GM21423 (cell line): ENCODE measurements around the gene RCL1.

Experiments
- ATAC-seq: cut with Tn5 transposase; IDR thresholded peaks from one replicate; pipeline ENCODE4 v1.9.1; 2021; ENCODE audit warnings: mild to moderate bottlenecking, moderate library complexity; ENCODE audit not compliant: unreplicated experiment

Gene RCL1

DNA sequence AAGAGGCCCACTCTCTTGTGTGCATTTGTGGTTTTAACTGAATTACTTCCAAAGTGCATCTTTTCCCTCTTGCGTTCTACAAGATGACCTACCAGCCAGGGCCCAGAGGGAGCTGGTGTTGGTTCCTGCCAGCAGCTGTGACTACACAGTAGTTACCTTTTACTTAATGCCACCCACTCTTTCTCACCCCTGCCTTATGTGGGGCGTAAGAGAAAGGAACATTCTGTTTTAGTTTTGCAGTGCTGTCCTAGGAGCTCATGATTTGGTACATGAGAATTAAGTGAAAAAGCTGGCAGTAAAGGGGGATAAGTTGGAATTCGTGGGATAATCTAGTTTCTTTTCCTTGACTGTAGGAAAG is 45.4 kb downstream of the RCL1 start:
- ATAC-seq = no peak

DNA sequence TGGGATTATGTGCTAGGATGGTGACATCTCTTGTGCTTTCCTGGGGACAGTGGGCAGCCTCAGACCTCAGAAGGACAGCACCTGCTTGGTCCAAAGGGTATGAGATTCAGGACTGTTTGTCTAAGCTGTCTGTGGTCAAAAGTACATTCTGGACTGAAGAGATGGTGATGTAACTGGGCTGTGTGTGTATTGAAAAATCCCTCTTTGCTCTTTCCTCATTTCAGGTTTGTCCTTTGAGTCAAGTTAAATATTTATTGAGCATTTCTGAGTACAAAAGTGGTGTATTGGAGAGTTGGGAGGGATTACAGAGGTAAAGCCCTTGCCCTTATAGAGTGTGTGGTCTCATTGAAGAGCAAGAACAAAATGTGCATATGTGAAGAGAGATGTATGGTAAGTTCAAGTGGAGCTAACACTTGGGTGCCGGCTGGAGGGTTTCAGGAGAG is 46.7 kb downstream of the RCL1 start:
- ATAC-seq = no peak

DNA sequence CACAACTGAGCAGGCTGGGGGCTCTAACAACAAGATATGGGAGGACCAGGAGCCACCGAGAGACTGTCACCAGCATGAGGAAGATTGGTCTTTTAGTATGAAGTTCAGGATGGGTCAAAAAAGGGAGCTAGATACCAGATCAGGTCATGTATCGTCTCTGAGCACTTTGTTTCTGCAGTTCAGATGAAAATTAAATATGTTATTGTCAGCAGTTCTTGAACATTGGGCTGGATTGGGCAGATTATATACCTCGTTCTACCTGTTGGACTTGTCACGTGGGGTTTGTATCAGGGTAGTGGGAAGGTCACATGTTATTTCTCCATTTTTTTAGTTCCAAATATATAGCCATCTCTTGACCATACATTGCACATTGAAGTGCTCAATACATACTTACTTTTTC is 47.3 kb downstream of the RCL1 start:
- no peak for ATAC-seq

DNA sequence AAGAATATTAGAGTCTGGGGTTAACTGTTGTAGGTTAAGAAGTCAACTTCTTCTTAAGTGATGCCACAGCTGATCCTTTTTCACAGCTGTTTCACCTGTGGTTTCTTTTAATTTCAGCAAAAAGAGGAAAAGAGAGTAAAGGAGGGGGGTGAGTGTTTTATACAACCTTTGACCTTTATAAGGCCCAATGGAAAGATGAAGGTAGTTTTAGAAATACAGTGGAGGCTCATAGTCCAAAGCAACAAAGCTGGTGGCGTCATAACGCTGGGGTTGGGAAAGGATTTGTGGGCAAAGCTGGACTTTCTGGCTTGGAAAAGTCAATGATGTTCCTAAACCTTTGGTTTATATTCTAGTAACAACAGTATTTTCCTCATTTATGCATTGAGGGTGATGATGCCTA is 49.5 kb downstream of the RCL1 start:
- no peak for ATAC-seq

DNA sequence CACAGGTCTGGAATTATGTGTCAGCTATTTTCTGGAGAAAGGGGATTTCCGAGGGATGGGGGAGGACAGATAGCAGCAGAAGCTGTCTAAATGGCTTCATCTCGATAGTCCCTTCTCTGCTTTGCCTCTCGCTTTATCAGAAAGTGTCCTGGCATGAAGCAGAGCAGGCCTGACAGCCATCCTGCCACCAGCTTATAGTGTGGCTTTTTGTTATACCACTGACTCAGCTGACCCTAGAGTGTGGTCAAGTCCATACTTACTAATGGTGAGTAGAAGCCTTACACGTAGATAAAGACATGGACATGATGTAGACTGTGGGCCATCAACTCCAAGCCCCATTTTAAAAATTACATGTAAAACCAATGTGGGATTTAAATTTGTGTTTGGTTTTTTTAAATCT is 50.0 kb downstream of the RCL1 start:
- no peak for ATAC-seq

DNA sequence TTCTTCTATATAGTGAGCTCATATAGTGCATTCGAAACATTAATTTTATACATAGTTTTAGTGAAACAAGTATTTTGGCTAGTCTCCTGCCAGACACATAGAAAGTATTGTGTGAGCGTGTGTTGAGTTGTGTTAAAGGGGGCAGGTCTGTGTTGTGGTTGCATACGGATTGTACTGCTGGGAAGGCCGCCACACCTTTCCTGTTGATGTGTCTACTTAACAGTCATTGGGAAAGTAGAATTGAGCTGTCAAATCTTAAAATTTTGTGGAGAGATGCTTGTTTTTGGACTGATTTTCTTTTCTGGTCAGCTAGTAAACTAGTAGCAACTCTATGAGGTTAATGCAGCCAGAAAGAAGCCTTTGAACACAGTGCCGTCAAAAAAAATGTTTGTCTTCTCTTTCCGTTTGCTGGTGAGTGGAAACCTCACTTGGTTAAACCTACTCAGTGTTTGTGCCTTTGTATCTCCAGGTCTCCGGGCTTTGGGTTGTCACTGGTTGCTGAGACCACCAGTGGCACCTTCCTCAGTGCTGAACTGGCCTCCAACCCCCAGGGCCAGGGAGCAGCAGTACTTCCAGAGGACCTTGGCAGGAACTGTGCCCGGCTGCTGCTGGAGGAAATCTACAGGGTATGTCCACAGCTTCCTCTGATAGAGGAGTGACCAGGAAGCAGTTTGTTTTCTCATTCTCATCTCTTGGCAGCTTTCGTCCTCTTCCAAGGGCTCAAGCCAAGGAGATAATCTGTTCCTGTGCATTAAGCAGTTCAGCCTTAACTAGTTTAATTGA is 51.5 kb downstream of the RCL1 start:
- no peak for ATAC-seq

DNA sequence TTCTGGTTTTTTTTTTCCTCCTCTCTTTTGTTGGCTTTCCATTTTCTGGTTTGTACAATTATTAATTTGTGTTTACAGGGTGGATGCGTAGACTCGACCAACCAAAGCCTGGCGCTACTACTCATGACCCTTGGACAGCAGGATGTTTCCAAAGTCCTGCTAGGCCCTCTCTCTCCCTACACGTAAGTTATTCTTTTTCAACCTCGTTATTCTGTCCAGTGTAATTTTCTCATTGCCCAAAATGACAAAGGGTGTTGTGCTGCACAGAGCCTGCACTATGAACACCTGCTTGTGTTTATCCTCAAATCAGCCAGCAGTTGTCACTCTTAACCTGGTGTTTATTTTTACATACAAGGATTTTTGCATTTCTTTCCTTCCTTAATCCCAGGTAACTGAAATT is 56.6 kb downstream of the RCL1 start:
- ATAC-seq = no peak

DNA sequence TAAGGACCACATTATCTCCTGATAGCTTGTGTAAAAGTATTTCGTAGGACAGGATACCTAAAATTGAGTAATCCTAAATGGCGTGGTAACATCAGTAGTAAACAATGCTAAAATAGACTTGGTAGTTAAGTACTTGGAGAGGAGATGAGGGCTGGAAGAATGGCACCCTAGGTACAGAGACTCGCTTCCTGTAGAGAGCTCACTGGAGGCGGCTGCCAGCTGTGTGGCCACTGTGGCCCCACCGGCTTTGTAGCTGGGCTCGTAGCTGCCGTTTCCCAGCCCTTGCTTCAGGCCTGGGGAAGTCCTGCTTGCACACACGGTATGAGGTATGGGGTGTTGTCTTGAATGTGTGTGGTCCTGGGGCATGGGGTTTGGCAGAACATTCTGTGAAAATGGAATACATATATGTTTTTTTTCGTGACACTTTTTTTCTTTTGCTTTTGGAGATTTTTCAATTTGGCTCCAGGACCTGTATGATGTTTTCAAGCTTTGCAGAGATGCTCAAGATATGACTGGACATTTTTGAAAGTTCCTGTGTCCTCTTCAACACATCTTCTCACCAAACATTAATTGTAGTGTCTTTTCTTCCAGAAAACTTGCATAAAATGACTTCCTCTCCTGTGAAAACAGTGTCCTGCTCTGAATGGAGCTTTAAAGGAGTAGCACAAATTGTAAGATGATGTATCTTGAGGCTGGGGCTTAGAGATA is 58.0 kb downstream of the RCL1 start:
- ATAC-seq = no peak

DNA sequence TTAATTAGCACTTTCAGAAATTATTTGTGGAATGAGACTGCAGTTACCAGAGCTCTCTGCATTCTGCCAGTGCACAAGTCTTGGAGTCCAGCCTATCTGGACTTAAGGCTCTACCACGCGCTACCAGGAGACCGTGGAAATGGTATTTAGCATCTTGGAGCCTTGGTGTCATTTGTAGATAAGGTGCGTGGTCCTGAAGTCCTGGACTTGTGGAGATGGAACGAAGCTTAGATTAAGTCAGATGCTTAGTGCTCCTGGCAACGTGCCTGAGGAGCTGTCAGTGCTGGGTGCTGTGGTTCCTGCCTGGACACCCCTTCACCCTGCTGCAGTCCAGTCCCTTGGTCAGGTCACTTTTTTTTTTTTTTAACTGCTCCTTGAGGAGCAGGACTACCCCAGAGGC is 59.7 kb downstream of the RCL1 start:
- ATAC-seq = no peak

DNA sequence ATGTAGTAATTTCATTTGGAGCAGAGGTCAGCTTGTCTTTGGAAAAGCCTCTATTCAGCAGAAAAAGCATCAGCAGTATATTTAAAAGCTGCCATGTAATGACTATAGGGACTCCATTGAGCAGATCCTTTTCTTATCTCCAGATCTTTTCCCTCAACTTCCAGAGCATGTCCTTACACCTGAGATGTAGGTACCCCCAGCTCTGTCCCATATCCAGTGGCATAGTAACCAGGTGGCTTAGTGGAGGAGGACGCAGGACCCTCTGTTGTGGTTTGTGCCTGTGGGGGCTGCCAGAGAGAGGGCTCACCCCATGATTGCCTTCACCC is 61.5 kb downstream of the RCL1 start:
- no peak for ATAC-seq

DNA sequence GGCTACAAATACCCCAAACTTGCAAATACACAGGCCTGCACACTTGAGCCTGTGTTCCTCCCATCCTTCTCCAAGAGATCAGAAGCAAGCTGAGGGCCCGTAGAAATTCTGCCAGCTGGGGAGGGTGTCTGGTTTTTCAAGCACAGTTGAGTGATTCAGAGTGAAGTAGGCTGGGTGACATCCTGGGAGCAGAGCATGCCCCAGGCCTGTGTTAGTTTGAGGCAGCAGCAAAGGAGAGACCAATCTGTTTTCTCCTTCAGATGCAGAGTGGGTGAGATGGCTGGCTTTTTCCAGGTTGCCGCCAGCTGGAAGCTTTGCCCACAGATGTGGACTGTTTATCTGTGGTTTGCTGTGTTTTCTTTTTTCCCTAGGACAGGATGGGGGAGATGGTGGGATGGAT is 63.1 kb downstream of the RCL1 start:
- no peak for ATAC-seq

DNA sequence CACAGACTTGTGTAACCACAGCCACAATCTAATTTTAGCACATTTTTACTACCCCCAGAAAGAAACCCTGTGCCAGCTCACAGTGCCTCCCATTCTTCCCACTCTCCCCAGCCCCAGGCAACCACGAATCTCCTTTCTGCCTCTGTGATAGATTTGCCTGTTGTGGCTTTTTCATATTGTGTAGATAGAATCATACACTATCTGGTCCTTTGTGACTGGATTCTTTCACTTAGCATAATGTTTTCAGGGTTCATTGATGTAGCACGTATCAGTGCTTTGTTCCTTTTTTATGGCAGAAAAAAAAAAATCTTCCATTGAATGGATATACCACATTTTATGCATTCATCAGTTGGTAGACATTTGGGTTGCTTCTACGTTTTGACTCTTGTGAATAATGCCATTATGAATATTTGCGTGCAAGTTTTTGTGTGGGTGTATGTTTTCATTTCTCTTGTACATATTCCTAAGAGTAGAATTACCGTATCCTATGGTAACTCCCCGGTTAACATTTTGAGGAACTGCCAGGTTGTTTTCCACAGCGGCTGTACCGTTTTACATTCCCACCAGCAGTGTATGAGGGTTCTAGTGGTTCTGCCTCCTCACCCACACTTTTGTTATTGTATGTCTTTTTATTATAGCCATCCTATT is 64.5 kb downstream of the RCL1 start:
- ATAC-seq = no peak

DNA sequence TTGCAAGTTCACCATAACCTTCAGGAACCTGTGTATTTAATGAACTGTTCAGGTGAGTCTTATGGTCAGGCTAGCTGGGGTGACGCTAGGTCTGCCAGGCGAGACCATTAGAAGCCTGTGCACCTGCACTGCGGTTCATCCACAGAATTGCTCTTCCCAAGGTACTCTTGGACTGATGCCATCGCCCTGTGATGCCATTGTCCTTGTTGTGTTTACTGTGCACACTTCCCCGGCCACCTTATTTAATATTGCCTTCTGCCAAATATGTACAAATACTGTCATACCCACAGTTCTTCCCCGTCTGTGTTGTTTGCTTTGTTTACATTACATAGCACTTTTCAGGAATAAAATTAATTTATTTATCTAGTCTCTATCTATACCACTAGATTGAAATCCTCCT is 66.3 kb downstream of the RCL1 start:
- no peak for ATAC-seq

DNA sequence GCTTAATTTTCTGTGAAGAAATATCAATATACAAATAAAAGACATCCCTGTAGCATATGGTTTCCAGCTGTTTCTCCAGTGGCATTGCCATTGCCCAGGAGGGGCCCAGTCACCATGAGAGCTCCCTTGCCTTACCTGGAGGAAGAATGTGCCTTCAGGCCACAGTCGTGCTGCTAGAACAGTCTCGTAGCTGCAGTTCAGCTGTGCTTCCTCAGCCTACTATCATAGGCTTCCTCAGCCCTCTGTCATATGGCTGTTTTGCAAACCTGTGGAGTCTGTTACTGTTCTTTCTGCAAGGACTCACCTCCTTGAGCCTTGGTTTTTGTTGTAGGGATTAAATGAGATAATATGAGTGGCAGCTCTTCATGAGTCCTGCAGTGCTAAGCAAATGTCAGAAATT is 67.6 kb downstream of the RCL1 start:
- ATAC-seq = no peak

DNA sequence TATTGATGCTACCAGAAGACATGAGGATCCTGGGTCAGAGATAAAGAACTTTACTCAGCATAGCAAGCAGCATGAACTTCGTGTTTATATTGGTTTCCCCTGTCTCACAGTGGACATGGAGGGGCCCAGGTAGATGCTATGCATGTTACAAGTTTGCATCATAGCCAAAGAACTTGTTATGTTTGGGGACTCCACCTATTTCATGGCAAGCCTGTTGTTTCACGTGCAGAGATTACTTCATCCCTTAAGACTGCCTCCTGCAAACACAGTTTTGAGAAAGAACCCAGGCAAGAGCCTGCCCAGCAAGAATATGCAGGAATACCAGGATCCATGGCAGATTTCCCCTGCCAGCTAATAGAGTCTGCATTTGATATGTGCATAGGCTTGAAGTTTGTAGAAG is 68.4 kb downstream of the RCL1 start:
- ATAC-seq = no peak

DNA sequence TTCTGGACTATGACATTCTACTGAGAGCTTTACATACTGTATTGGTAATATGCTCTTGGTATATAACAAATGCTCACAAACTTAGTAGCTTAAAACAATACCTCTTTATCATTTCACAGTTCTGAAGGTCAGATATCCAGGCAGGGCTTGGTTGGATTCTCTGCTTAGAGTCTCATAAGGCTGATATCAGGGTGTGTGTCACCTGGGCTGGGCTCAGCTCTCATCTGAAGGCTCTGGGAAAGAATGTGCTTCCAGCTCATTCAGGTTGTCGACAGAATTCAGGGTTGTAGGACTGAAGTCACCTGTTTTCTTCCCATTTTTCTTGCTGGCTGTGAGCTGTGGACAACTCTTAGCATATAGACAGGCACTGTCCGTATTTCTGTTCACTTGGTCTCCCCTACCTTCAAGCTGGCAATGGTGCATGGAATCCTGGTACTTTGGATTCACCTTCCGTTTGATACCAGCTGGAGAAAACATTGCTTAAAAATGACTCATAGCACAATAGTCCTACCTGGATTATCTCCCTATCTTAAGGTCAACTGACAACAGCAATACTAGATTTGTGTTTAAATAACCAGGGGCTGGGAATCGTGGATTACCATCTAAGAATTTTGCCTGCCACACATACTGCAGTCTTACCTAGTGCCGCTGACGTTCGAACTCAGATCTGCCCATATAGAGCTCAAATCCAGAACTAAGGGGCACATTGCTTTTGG is 69.2 kb downstream of the RCL1 start:
- ATAC-seq = no peak

DNA sequence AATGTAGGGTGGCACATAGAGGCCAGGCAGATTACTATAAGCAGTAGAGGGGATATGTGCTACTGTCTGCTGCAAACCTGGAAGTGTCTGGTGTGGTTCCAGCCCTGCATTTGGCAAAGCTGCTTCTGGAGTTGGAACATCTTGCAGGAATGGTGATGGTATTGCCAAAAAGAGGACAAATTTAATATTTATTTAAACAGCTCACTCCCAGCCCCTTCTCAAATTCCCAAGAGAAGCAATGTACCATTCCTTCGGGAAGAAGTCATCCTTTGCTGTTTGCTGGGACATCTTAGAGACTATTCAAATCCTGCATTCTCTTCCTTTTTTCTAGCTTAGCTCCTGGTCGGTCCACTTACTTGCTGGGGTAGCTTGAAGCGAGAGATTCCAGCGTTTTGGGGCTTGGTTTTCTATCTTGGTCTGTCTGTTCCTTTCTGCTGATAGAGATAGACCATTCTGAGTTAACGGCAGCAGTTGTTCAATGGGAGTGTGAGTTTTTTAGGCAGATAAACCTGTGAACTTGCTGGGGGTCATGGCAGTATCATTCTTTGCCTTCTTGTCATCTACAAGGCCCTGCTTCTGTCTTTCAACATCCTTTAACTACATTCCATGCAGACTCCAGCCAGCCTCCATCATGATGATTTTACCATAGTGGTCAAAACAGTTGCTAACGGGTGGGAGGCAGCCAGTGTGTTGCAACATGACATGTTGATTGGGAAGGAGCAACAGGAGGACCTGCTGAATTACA is 69.9 kb downstream of the RCL1 start:
- no peak for ATAC-seq

DNA sequence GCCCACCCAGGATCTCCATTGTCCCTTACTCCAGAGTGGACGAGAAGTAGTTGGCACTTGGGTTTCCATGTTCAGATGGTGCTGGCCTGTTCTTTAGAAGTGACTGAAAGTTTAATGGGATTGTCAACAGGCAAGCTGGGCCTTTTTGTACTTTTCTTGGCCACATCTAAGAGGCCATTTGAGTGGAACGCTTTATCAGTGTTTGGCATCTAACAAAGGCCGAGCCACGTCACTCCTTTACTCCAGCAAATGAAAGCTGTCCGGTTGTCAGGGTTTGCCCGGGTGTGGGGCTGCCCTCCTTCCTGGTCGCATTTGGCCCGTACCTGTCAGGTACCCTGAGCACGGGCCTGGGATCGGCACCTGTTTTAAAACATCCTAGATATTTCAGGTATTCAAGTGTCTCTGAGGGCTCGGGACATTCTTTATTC is 71.5 kb downstream of the RCL1 start:
- no peak for ATAC-seq

DNA sequence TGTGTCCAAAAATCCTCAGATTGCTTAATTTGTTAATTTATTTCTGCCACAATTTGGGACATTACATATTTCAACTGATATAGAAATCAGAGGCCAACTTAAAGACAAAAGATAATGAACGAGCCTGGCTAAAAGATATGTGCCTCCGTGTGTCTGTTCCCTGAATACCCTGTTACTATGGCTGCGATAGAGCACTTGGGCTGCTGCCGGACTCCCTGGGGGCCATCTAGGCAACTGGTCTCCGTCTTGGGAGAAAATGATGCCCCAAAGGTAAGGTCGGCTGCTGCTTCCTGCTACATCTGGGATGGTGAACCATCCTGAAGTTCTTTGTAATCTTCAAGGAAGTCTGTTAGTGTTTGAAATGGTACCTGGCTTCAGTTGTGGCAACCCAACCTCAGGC is 72.0 kb downstream of the RCL1 start:
- no peak for ATAC-seq

DNA sequence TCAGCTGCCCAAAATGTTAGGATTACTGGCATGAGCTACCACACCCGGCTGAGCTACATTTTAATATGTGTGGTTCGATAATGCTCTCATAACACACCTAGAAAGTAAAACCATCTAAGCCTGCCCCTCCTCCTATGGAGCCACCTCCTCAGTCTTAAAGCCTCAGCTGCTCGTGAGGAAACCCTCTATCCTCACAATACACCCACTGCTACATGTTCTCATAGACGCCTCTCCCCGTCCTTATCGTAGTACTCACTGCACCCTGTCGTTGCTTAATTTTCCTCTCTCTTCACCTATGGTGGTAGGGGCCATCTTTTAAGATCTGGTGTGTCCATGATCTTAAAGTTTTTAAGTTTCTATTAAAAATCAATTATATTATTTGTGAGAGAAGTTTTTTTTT is 72.9 kb downstream of the RCL1 start:
- ATAC-seq = no peak
